Motor neuron (in vitro differentiated cells): ENCODE data around the gene TBC1D23. TPM values are rescaled to one million over a fixed set of nuclear protein-coding genes. Genes with fewer than 3 reads are reported as not detected.
"Not testable (repeated sequence)": the region's sequence is repeated elsewhere in the genome, so short reads cannot be mapped to it uniquely, and the experiment has no call there.

Experiments
- ATAC-seq, 8 experiments: fragments of 200-7000 bp; cut with Tn5 transposase; replicated peaks in 6 of 8; 2 replicates each; pipeline ENCODE4 v1.8.0; 2021; ENCODE audit warnings: mild to moderate bottlenecking in 8 of 8, moderate library complexity in 8 of 8
- H3K27ac ChIP-seq, 2 donors: fragments of 250-450 bp; sonication (Bioruptor Pico); 2 replicates each; pipeline ENCODE4 v1.9.0; 2021; ENCODE audit warnings: antibody characterized with exemption in 2 of 2, mild to moderate bottlenecking in 2 of 2, moderate library complexity in 1 of 2
- H3K4me1 ChIP-seq, 2 donors: fragments of 250-450 bp; sonication (Bioruptor Pico); replicated peaks in 1 of 2; 2 replicates each; pipeline ENCODE4 v1.6.1; 2021; ENCODE audit warnings: antibody characterized with exemption in 2 of 2, mild to moderate bottlenecking in 2 of 2, moderate library complexity in 1 of 2
- H3K4me3 ChIP-seq, 5 donors: fragments of 250-450 bp; sonication (Bioruptor Pico); 2 replicates each; pipeline ENCODE4 v1.9.0; 2021; ENCODE audit warnings: antibody characterized with exemption in 5 of 5, mild to moderate bottlenecking in 5 of 5, moderate library complexity in 4 of 5
- WGBS, 10 experiments: fragments of 450-650 bp; shearing (Covaris generic); methylation state at CpG; one replicate each; pipeline ENCODE4 v1.0.0; 2022; 5-methylcytosine and 5-hydroxymethylcytosine counted together
- in situ Hi-C, 9 experiments: fragments of 400-800 bp; cut with MboI; loops; one replicate each; pipeline ENCODE4 v1.15.0; 2021; ENCODE audit warnings: low sequenced_read_pairs in 9 of 9, low pct_unique_long_range_greater_than_20kb in 2 of 9; ENCODE audit not compliant: unreplicated experiment in 9 of 9
- total RNA-seq, 8 experiments: library from RNA; unstranded; fragments of 300-600 nt; gene quantifications; 2 replicates each; pipeline versions ENCODE4 v1.2.3 to v1.2.4, GENCODE V29; 2022

The TBC1D23 gene
- total RNA-seq, 8 experiments from 2014 or later, result 24.5 to 52.3 (median 40.4) TPM

DNA sequence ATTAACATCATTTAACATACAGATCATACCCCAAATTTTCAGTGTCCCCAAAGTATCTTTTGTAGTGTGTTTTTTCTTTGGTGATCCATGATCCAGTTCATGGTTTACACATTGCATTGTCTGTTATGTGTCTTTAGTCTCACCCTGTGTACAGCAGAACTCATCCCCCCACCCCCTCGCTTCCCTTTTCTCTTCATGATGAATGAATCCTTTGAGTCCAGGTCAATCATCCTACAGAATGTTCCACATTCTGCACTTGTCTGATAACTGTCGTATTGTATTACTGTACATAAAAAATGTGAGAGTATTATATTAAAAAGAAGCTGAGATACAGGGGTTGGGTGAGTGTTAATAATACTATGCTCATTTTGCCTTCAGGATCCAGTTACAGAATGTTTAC, 59.2 kb downstream of the TBC1D23 start:
- in situ Hi-C loops, result no loop called here
- no peak for ATAC-seq
- WGBS, 10 experiments, result 71 to 100% (median 94%) methylated on average over 1 to 2 of the region's 2 CpGs; no CpG with 5 or more reads in 2 of the 10 experiments

DNA sequence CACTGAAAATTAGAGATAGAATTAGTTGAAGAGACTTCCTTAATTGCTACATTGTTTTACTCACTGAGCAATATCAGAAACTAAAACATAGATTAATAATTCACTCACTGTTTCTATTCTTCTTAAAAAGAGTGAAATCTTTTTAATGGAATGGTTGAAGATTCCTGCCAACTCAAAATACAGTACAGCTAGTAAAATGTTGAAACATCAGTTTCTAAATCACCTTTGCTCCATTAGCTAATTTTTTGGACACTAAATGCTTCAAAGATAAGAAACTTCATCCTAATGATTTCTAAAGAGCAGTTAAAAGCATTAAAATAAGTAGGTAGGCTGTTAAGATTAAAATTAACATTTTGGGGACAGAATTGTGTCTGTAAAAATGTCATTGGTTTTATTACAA, 63.3 kb downstream of the TBC1D23 start:
- Histone ChIP-seq H3K27ac (no peak overlapping the region), H3K4me1 (no peaks in the 10 kb centered on the region), H3K4me3 (no peak overlapping the region)
- in situ Hi-C loops, result no loop called here
- no peak for ATAC-seq

More for the DNA sequence above, 59.2 kb downstream of the TBC1D23 start:
- H3K27ac ChIP-seq, result no peak overlapping the region
- H3K4me3 ChIP-seq, result no peak overlapping the region
- peaks cover 0 to 2% of the 10 kb centered on the region in 2 donors for H3K4me1 ChIP-seq

- no peak for ATAC-seq
- no peaks in the 10 kb centered on the region for H3K4me1 ChIP-seq
- no peak overlapping the region for H3K27ac ChIP-seq
- in situ Hi-C loops, result no loop called here
- no peak overlapping the region for H3K4me3 ChIP-seq
Observed at GRCh38 chr3:100325827-100326226, 65.0 kb downstream of the TBC1D23 start.

DNA sequence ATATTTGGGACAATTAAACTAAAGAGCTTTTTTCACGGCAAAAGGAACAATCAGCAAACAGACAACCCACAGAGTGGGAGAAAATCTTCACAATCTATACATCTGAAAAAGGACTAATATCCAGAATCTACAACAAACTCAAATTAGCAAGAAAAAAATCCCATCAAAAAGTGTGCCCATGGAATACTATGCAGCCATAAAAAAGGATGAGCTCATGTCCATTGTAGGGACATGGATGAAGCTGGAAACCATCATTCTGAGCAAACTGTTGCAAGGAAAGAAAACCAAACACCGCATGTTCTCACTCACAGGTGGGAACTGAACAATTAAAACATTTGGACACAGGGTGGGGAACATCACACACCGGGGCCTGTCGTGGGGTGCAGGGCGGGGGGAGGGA, 66.6 kb downstream of the TBC1D23 start:
- H3K4me1 ChIP-seq, in situ Hi-C loops: not testable (repeated sequence)
- 88 to 100% (median 100%) methylated on average over 1 to 4 of the region's 5 CpGs; no CpG with 5 or more reads in 1 of the 10 experiments for WGBS, 10 experiments

DNA sequence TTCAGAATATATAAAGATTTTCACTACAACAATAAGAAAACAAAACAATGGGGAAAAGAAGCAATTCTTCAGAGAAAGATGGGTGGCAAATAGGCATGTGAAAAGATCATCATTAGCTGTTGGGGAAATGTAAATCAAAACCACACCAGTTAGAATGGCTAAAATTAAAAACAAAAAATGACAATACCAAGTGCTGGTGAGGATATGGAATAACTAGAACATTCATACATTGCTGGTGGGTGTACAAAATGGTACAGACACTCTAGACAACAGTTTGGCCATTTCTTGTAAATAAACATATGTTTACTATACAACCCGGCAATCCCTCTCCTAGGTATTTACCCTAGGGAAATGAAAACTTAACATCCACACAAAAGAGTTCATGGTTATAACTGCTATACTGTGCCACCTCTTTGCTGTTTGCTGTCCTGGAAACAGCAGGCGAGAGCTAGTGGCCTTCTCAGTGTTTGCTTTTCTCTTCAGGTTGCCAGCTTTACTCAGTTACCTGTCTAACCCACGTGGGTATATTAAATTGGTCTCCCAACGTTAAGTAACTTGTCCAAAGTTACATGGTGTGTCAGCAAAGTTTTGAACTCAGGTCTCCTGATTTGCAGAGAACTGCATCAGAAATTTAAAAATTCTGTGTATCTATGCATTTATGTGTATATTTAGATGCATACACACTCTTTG, 69.2 kb downstream of the TBC1D23 start:
- 58 to 100% (median 73%) methylated on average over 1 to 4 of the region's 4 CpGs; no CpG with 5 or more reads in 1 of the 10 experiments for WGBS, 10 experiments
- in situ Hi-C loops, result no loop called here
- H3K4me1 ChIP-seq, result no peaks in the 10 kb centered on the region
- no peak overlapping the region for H3K27ac ChIP-seq
- ATAC-seq, result peak in 1 of 8 experiments; percentile 7
- H3K4me3 ChIP-seq, result no peak overlapping the region

More for the DNA sequence above, 66.6 kb downstream of the TBC1D23 start:
- not testable (repeated sequence) for ATAC-seq, H3K4me3 ChIP-seq, H3K27ac ChIP-seq

DNA sequence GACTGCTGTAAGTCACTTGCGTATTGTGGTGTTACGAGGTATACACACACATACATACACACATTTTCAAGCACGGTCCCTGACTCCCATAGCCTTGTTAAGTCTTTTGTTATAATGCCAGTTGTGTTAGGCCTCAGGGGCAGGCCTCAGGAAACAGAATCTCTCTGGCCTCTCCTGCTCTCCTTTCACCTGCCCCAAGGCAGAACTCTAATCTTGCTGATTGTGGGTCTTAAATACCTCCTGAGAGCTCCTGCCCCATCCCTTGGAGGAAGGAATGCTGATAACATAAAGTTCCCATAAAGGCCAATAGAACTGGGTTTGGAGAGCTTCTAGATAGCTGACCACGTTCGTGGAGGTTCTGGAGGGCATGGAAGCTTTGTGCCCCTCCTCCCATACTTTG, 69.9 kb downstream of the TBC1D23 start:
- in situ Hi-C loops, result no loop called here
- ATAC-seq, result no peak
- no peaks in the 10 kb centered on the region for H3K4me1 ChIP-seq
- no peak overlapping the region for H3K4me3 ChIP-seq
- H3K27ac ChIP-seq, result no peak overlapping the region
- 80 to 100% (median 91%) methylated on average over 1 to 5 of the region's 5 CpGs; no CpG with 5 or more reads in 2 of the 10 experiments for WGBS, 10 experiments

DNA sequence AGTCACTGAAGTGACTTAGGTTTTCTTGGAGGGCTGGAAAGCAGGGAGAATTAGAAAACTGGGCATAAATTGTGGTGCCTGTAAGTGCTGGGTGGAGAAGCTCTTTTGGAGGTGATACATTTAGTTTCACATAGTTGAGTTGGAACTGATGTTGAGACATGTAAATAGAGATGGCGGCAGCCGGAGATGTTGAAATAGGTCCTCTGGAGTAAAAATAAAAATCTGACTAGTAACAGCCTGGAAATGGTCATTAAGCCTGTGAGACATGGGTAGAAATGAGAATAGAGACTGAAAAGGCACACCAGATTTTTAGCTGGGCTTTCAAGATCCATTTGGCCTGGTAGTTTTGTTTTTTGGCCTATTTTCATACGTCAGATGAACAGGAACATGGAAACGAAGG, 70.9 kb downstream of the TBC1D23 start:
- in situ Hi-C loops, result no loop called here
- no peak overlapping the region for H3K4me3 ChIP-seq
- 67 to 100% (median 90%) methylated on average over 1 to 4 of the region's 4 CpGs for WGBS, 10 experiments
- no peaks in the 10 kb centered on the region for H3K4me1 ChIP-seq
- no peak for ATAC-seq
- H3K27ac ChIP-seq, result no peak overlapping the region

DNA sequence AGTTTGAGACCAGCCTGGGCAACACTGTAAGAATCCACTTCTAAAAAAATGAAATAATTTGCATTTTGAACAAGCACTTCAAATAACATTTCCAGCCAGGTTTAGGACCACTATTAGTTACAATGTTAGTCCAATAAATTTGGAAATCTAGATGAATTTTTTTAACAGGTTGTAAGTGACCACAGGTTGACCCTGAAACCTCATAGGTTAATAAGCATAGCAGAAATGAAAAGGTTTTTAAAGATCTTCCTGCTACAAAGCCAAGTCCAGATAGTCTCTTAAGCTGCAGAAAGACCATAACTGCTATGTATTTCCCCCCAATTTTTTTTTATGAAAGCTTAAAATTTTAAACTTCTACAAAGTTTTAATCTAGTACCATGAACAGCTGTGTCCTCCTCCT, 72.3 kb downstream of the TBC1D23 start:
- in situ Hi-C loops, result no loop called here
- Histone ChIP-seq H3K4me1 (no peaks in the 10 kb centered on the region), H3K4me3 (no peak overlapping the region), H3K27ac (no peak overlapping the region)
- ATAC-seq, result no peak

GRCh38 chr3:100333970-100334487, 73.2 kb downstream of the TBC1D23 start:
- Histone ChIP-seq H3K27ac (peak overlapping the region in 1 of 2 donors; percentile 26), H3K4me1 (no peaks in the 10 kb centered on the region), H3K4me3 (peak overlapping the region; percentile 47 to 70 (median 53))
- WGBS, 10 experiments, result 0 to 100% (median 52%) methylated on average over 1 to 12 of the region's 14 CpGs; no CpG with 5 or more reads in 1 of the 10 experiments
- ATAC-seq, result peak in 2 of 8 experiments; percentile 16 to 22
- in situ Hi-C loops, result no loop called here

GRCh38 chr3:100334488-100335351, 73.9 kb downstream of the TBC1D23 start, which contains the start of gene NIT2:
NIT2 (plus strand) TSS chr3:100334757; CDS start chr3:100334792, 35 bp downstream.
- in situ Hi-C loops, result no loop called here
- peak within 1 kb of the TSS in 1 of 2 donors; percentile 69 for H3K27ac ChIP-seq
- peak within 1 kb of the TSS; percentile 47 to 70 (median 53) for H3K4me3 ChIP-seq
- 0 to 6% (median 0%) methylated on average over 2 to 7 of the region's 77 CpGs; no CpG with 5 or more reads in 2 of the 10 experiments for WGBS, 10 experiments
- no peaks in the 10 kb centered on the region for H3K4me1 ChIP-seq
- peak; percentile 76 to 97 (median 95) for ATAC-seq

DNA sequence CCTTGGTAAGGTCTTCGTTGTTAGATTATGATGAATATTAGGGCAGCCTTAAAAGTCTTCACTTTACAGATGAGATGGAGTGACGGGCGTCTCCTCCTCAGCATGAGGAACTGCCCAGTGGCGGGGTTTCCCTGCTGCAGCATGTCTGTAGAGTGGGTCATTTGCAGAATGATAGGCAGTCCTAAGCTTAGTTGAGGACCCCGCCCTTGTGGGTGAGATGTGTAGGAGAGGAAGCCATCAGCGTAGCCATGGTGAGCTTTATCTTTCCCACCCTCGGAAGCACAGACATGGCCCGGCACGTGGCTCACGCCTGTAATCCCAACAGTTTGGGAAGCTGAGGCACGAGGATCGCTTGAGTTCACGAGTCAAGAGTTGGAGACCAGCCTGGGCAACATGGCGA, 74.6 kb downstream of the TBC1D23 start:
- WGBS, 10 experiments, result 0 to 95% (median 60%) methylated on average over 1 to 11 of the region's 14 CpGs; no CpG with 5 or more reads in 1 of the 10 experiments
- no peak overlapping the region for H3K27ac ChIP-seq
- in situ Hi-C loops, result no loop called here
- peak overlapping the region in 4 of 5 donors; percentile 47 to 70 (median 52) for H3K4me3 ChIP-seq
- peak in 3 of 8 experiments; percentile 33 to 70 (median 41) for ATAC-seq
- no peaks in the 10 kb centered on the region for H3K4me1 ChIP-seq

GRCh38 chr3:100336229-100336628, 75.4 kb downstream of the TBC1D23 start:
- H3K27ac ChIP-seq, in situ Hi-C loops: not testable (repeated sequence)

DNA sequence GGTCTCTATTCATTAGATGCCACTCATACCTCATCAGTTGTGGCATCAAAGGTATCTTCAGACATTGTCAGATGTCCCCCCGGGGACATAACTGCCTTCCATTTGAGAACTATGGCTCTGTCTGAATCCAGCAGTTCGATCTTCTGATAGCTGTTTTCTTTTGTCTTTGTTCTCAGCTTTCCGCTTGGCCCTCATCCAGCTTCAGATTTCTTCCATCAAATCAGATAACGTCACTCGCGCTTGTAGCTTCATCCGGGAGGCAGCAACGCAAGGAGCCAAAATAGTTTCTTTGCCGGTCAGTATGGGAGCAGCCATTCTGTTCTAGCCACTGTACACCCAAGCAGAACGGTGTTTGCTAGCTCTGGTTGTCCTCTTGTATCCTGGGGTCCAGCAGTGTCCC, 78.1 kb downstream of the TBC1D23 start:
- Histone ChIP-seq H3K4me3 (no peak overlapping the region), H3K4me1 (no peaks in the 10 kb centered on the region), H3K27ac (no peak overlapping the region)
- in situ Hi-C loops, result no loop called here
- 85 to 100% (median 94%) methylated on average over 1 to 8 of the region's 10 CpGs; no CpG with 5 or more reads in 3 of the 10 experiments for WGBS, 10 experiments
- ATAC-seq, result no peak

More at GRCh38 chr3:100336229-100336628, 75.4 kb downstream of the TBC1D23 start:
- H3K4me3 ChIP-seq, H3K4me1 ChIP-seq, ATAC-seq: not testable (repeated sequence)
- 80 to 100% (median 93%) methylated on average over 2 to 3 of the region's 10 CpGs; no CpG with 5 or more reads in 7 of the 10 experiments for WGBS, 10 experiments
